Hematopoietic multipotent progenitor cell treated with erythropoietin and hydrocortisone succinate and interleukin-3 and kit ligand, for 6 days (in vitro differentiated cells): ENCODE measurements around the gene SEPTIN2.
"Not testable (repeated sequence)": the region's sequence is repeated elsewhere in the genome, so short reads cannot be mapped to it uniquely, and the experiment has no call there.

Source experiments
- DNase-seq: peaks from one replicate; pipeline ENCODE4 v3.0.0-alpha.2; 2015

The SEPTIN2 gene

GRCh38 chr2:241354668-241355658, 39.2 kb downstream of the SEPTIN2 start:
- DNase-seq, result peak; percentile 88

GRCh38 chr2:241355983-241356870, 40.5 kb downstream of the SEPTIN2 start, which contains the start of gene FARP2:
TSS of gene FARP2 (plus strand) at chr2:241356285. CDS start at chr2:241373108, 16,823 bp downstream.
- peak; percentile 98 for DNase-seq

- peak; percentile 35 for DNase-seq
Measured at GRCh38 chr2:241356871-241357260, 41.1 kb downstream of the SEPTIN2 start.

GRCh38 chr2:241357531-241357930, 41.8 kb downstream of the SEPTIN2 start:
- DNase-seq, result no peak

GRCh38 chr2:241358470-241358869, 42.7 kb downstream of the SEPTIN2 start:
- peak; percentile 24 for DNase-seq

GRCh38 chr2:241359481-241360045, 43.8 kb downstream of the SEPTIN2 start:
- DNase-seq, result no peak

GRCh38 chr2:241363426-241363825, 47.7 kb downstream of the SEPTIN2 start:
- DNase-seq, result no peak

- DNase-seq, result no peak
Measured at GRCh38 chr2:241364781-241365180, 49.1 kb downstream of the SEPTIN2 start.

- no peak for DNase-seq
Measured at GRCh38 chr2:241366678-241367077, 51.0 kb downstream of the SEPTIN2 start.

GRCh38 chr2:241368643-241369042, 52.9 kb downstream of the SEPTIN2 start:
- DNase-seq, result no peak

- DNase-seq, result no peak
Measured at GRCh38 chr2:241372361-241372992, 56.8 kb downstream of the SEPTIN2 start.

- no peak for DNase-seq
Measured at GRCh38 chr2:241373446-241373845, 57.7 kb downstream of the SEPTIN2 start.

- DNase-seq, result not testable (repeated sequence)
Measured at GRCh38 chr2:241373906-241374305, 58.2 kb downstream of the SEPTIN2 start.

- no peak for DNase-seq
Measured at GRCh38 chr2:241375300-241375699, 59.6 kb downstream of the SEPTIN2 start.

GRCh38 chr2:241376808-241377207, 61.1 kb downstream of the SEPTIN2 start:
- DNase-seq, result no peak

GRCh38 chr2:241378816-241379215, 63.1 kb downstream of the SEPTIN2 start:
- no peak for DNase-seq

- no peak for DNase-seq
Measured at GRCh38 chr2:241379481-241380480, 64.1 kb downstream of the SEPTIN2 start.

- peak; percentile 20 for DNase-seq
Measured at GRCh38 chr2:241381872-241382271, 66.1 kb downstream of the SEPTIN2 start.

GRCh38 chr2:241385450-241385849, 69.7 kb downstream of the SEPTIN2 start:
- DNase-seq, result not testable (repeated sequence)

GRCh38 chr2:241386519-241386918, 70.8 kb downstream of the SEPTIN2 start:
- DNase-seq, result peak; percentile 60

GRCh38 chr2:241389697-241390096, 74.0 kb downstream of the SEPTIN2 start:
- DNase-seq, result no peak
